ENCODE results near the gene ZEB1. TPM values are rescaled to one million over a fixed set of nuclear protein-coding genes. Genes with fewer than 3 reads are reported as not detected.
A peak's percentile ranks its signal among the peaks of the same experiment; 100 is the strongest.

Gene ZEB1
- polyA plus RNA-seq, 1 donor from 2014 or later, result 18.0 TPM

DNA sequence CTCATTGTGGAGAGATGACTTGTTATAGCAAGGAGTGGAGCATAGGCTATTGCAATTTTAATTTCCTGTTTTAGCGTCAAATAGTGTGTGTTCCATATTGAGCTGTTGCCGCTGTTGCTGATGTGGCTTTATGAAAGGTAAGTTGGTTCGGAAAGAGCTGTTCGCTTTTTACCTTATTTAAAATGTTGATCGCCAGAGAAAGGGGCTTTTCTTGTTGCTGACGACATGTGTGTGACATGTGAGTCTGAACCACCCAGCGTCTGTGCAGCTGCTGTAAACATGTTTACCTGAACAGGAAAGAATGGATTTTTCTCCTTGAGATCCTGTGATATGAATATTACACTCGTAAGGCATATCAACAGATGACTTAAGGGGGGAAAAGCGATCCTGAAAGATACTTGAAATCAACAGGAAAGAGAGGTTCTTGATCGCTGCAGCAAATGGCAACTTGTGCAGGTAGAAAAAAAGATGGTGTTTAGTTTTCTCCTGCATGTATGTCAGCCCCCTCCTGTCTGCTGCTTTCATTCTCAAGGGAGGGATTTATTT, 2.5 kb downstream of the ZEB1 start:
- H3K9me3 ChIP-seq (ENCODE audit: low read length), result no peaks in the 10 kb centered on the region
- no peak for TF ChIP-seq EP300 (conservative IDR thresholded peaks at IDR 0.05; ENCODE audit: poor library complexity, severe bottlenecking)
- peak; percentile 57 for TF ChIP-seq POLR2AphosphoS5 (IDR thresholded peaks at IDR 0.05)
- TF ChIP-seq, protein P1, sequence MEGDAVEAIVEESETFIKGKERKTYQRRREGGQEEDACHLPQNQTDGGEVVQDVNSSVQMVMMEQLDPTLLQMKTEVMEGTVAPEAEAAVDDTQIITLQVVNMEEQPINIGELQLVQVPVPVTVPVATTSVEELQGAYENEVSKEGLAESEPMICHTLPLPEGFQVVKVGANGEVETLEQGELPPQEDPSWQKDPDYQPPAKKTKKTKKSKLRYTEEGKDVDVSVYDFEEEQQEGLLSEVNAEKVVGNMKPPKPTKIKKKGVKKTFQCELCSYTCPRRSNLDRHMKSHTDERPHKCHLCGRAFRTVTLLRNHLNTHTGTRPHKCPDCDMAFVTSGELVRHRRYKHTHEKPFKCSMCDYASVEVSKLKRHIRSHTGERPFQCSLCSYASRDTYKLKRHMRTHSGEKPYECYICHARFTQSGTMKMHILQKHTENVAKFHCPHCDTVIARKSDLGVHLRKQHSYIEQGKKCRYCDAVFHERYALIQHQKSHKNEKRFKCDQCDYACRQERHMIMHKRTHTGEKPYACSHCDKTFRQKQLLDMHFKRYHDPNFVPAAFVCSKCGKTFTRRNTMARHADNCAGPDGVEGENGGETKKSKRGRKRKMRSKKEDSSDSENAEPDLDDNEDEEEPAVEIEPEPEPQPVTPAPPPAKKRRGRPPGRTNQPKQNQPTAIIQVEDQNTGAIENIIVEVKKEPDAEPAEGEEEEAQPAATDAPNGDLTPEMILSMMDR (IDR thresholded peaks at IDR 0.05; ENCODE audit: poor library complexity, severe bottlenecking), result no peak
- peak; percentile 72 for TF ChIP-seq TAF1 (IDR thresholded peaks at IDR 0.05; ENCODE audit: low read depth)
- no peak for TF ChIP-seq EZH2 (IDR thresholded peaks at IDR 0.05; ENCODE audit: borderline replicate concordance, insufficient read depth, low read length, poor library complexity, severe bottlenecking)
- peak; percentile 30 for TF ChIP-seq SMC3 (conservative IDR thresholded peaks at IDR 0.05; ENCODE audit: poor library complexity)
- peak; percentile 46 for TF ChIP-seq REST (IDR thresholded peaks at IDR 0.05; ENCODE audit: borderline replicate concordance)
- TF ChIP-seq RAD21 (conservative IDR thresholded peaks at IDR 0.05), result peak; percentile 21
- peak; percentile 88 for TF ChIP-seq MXI1 (conservative IDR thresholded peaks at IDR 0.05; ENCODE audit: poor library complexity, severe bottlenecking)
- H3K9ac ChIP-seq (ENCODE audit: low read length), result peak overlapping the region; percentile 75
- H3K27me3 ChIP-seq (ENCODE audit: insufficient read depth, low read depth, low read length), result no peaks in the 10 kb centered on the region
- H3F3A ChIP-seq (ENCODE audit: insufficient read depth, low read length, poor library complexity, severe bottlenecking), result peaks cover 2% of the 10 kb centered on the region
- H3K27ac ChIP-seq (ENCODE audit: low read length), result peak overlapping the region; percentile 62
- peak overlapping the region; percentile 69 for H2AFZ ChIP-seq (ENCODE audit: low read depth, low read length)
- no peaks in the 10 kb centered on the region for H3K36me3 ChIP-seq (ENCODE audit: insufficient read depth, low read length)
- H3K4me3 ChIP-seq (ENCODE audit: low read length), result peak overlapping the region; percentile 91
- peak overlapping the region; percentile 84 for H3K4me2 ChIP-seq (ENCODE audit: low read length)
- H3K9me2 ChIP-seq (ENCODE audit: insufficient read depth, low read length), result no peaks in the 10 kb centered on the region
- H3K79me2 ChIP-seq (replicated peaks; ENCODE audit: insufficient read depth, low read length), result peaks cover 64% of the 10 kb centered on the region
- no peaks in the 10 kb centered on the region for H4K20me1 ChIP-seq (ENCODE audit: insufficient read depth)

GRCh38 chr10:31322647-31323046, 3.6 kb downstream of the ZEB1 start:
- peaks cover 2% of the 10 kb centered on the region for H3F3A ChIP-seq (ENCODE audit: insufficient read depth, low read length, poor library complexity, severe bottlenecking)
- peak overlapping the region; percentile 84 for H3K4me2 ChIP-seq (ENCODE audit: low read length)
- TF ChIP-seq, protein P1 (IDR thresholded peaks at IDR 0.05; ENCODE audit: poor library complexity, severe bottlenecking), result peak; percentile 74
- TF ChIP-seq SMC3 (conservative IDR thresholded peaks at IDR 0.05; ENCODE audit: poor library complexity) (peak; percentile 68), EZH2 (IDR thresholded peaks at IDR 0.05; ENCODE audit: borderline replicate concordance, insufficient read depth, low read length, poor library complexity, severe bottlenecking) (no peak), POLR2AphosphoS5 (IDR thresholded peaks at IDR 0.05) (peak; percentile 48), REST (IDR thresholded peaks at IDR 0.05; ENCODE audit: borderline replicate concordance) (no peak), RAD21 (conservative IDR thresholded peaks at IDR 0.05) (peak; percentile 64), MXI1 (conservative IDR thresholded peaks at IDR 0.05; ENCODE audit: poor library complexity, severe bottlenecking) (no peak), TAF1 (IDR thresholded peaks at IDR 0.05; ENCODE audit: low read depth) (no peak), EP300 (conservative IDR thresholded peaks at IDR 0.05; ENCODE audit: poor library complexity, severe bottlenecking) (no peak)
- H3K4me3 ChIP-seq (ENCODE audit: low read length), result peak overlapping the region; percentile 91
- H3K27me3 ChIP-seq (ENCODE audit: insufficient read depth, low read depth, low read length), result no peaks in the 10 kb centered on the region
- H3K9me3 ChIP-seq (ENCODE audit: low read length), result no peaks in the 10 kb centered on the region
- no peaks in the 10 kb centered on the region for H4K20me1 ChIP-seq (ENCODE audit: insufficient read depth)
- H3K9ac ChIP-seq (ENCODE audit: low read length), result peak overlapping the region; percentile 75
- no peak overlapping the region for H2AFZ ChIP-seq (ENCODE audit: low read depth, low read length)
- H3K9me2 ChIP-seq (ENCODE audit: insufficient read depth, low read length), result no peaks in the 10 kb centered on the region
- H3K36me3 ChIP-seq (ENCODE audit: insufficient read depth, low read length), result no peaks in the 10 kb centered on the region
- H3K79me2 ChIP-seq (replicated peaks; ENCODE audit: insufficient read depth, low read length), result peaks cover 75% of the 10 kb centered on the region
- no peak overlapping the region for H3K27ac ChIP-seq (ENCODE audit: low read length)

Data from neural cell (in vitro differentiated cells).